Memory B cell (primary cell): ENCODE data around the gene TXNDC17.
A peak's percentile ranks its signal among the peaks of the same experiment; 100 is the strongest.
"Not testable (repeated sequence)": the region's sequence is repeated elsewhere in the genome, so short reads cannot be mapped to it uniquely, and the experiment has no call there.

Experiments
- ATAC-seq: fragments of 150-1000 bp; cut with Tn5 transposase; 2 replicates; pipeline ENCODE4 v1.10.0; 2021; ENCODE audit warnings: low read depth, mild to moderate bottlenecking, moderate library complexity
- DNase-seq, 2 donors: peaks; one replicate each; pipeline ENCODE4 v3.0.0; 2022; ENCODE audit warnings: low spot score in 2 of 2
- H3K27ac Mint-ChIP-seq: one replicate; pipeline ENCODE4 v1.8.0; 2022; ENCODE audit warnings: mild to moderate bottlenecking, moderate library complexity, mixed read lengths
- H3K27me3 Mint-ChIP-seq: one replicate; pipeline ENCODE4 v1.8.0; 2022; ENCODE audit warnings: mixed read lengths
- H3K36me3 Mint-ChIP-seq: one replicate; pipeline ENCODE4 v1.8.0; 2022; ENCODE audit warnings: mild to moderate bottlenecking, mixed read lengths
- H3K4me1 Mint-ChIP-seq: one replicate; pipeline ENCODE4 v1.8.0; 2022; ENCODE audit warnings: mixed read lengths
- H3K4me3 Mint-ChIP-seq: one replicate; pipeline ENCODE4 v1.8.0; 2022; ENCODE audit warnings: mild to moderate bottlenecking, moderate library complexity, mixed read lengths
- H3K9me3 Mint-ChIP-seq: one replicate; pipeline ENCODE4 v1.8.0; 2022; ENCODE audit warnings: mixed read lengths

TXNDC17 gene

GRCh38 chr17:6640536-6641246 lies at the start of gene TXNDC17, which contains the start of gene KIAA0753:
Gene TXNDC17 (plus strand): TSS chr17:6641060. CDS start chr17:6641083, 23 bp downstream.
Gene KIAA0753 (minus strand): TSS chr17:6640711. CDS start chr17:6635103, 5,608 bp downstream.
- Mint-ChIP-seq H3K36me3 (peaks cover 5% of the 10 kb centered on the region), H3K4me1 (peaks cover 31% of the 10 kb centered on the region), H3K27ac (peak within 1 kb of the TSS; percentile 95), H3K4me3 (peak within 1 kb of the TSS; percentile 98), H3K9me3 (no peaks in the 10 kb centered on the region), H3K27me3 (no peaks in the 10 kb centered on the region)
- DNase-seq = peak; percentile 82 to 83
- ATAC-seq = peak; percentile 91

DNA sequence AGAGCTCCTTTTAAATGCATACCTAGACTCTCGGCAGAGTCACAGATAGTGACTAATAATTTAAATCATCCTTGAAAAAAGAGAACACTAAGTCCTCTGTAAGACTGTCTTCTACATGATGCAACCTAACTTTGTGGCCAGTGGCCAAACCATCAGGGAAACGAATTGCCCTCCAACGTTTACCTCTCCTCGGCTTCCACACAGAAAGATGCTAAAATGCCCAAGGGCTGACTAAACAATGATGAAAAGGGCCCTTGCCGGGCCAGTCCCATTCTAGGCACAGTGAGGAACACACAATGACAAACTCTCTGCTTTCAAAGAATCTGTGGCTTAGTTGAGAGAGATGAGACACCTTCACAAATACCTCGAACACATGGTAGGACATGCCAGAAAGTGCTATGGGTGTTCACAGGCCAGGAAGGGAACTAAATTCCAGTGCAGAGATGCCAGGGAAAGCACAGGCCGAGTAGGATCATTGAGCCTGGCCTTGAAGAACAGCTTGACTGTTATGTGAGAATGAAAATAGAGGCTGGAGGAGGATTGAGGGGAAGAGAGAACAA lies 49.2 kb upstream of the TXNDC17 start:
- no peak overlapping the region for H3K27ac Mint-ChIP-seq
- H3K4me3 Mint-ChIP-seq = no peak overlapping the region
- H3K9me3 Mint-ChIP-seq = no peaks in the 10 kb centered on the region
- H3K4me1 Mint-ChIP-seq = peaks cover 2% of the 10 kb centered on the region
- H3K27me3 Mint-ChIP-seq = no peaks in the 10 kb centered on the region
- ATAC-seq = no peak
- no peak for DNase-seq
- H3K36me3 Mint-ChIP-seq = peaks cover 45% of the 10 kb centered on the region

GRCh38 chr17:6592173-6592572 lies 48.7 kb upstream of the TXNDC17 start:
- peaks cover 2% of the 10 kb centered on the region for H3K4me1 Mint-ChIP-seq
- H3K9me3 Mint-ChIP-seq = no peaks in the 10 kb centered on the region
- no peak overlapping the region for H3K27ac Mint-ChIP-seq
- no peaks in the 10 kb centered on the region for H3K27me3 Mint-ChIP-seq
- peaks cover 45% of the 10 kb centered on the region for H3K36me3 Mint-ChIP-seq
- DNase-seq (no peak), ATAC-seq (no peak)
- H3K4me3 Mint-ChIP-seq = no peak overlapping the region

GRCh38 chr17:6593371-6593770 lies 47.5 kb upstream of the TXNDC17 start:
- not testable (repeated sequence) for H3K27ac Mint-ChIP-seq, H3K4me1 Mint-ChIP-seq, DNase-seq, ATAC-seq, H3K9me3 Mint-ChIP-seq, H3K27me3 Mint-ChIP-seq, H3K4me3 Mint-ChIP-seq
- peaks cover 34% of the 10 kb centered on the region for H3K36me3 Mint-ChIP-seq

DNA sequence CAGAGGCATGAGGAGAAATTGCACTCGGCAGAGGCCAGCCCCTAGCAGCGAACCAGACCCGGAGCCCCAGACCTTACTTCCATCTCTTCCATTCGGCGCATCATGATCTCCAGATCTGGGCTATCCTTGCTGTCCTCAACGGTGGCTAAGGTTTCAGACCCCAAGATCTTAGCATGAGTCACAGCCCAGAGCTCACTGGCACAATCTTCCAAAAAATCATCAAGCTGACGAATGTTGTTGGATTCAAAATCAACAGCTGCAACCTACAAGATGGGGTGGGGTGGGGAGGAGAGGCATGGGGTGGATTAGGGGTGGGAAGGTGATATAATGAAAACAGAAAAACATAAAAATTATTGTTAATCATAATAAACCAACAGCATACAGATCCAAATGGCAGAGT lies 44.8 kb upstream of the TXNDC17 start:
- Mint-ChIP-seq H3K27me3 (no peaks in the 10 kb centered on the region), H3K9me3 (no peaks in the 10 kb centered on the region), H3K36me3 (peaks cover 25% of the 10 kb centered on the region), H3K27ac (no peak overlapping the region), H3K4me1 (peaks cover 11% of the 10 kb centered on the region), H3K4me3 (no peak overlapping the region)
- ATAC-seq = no peak
- DNase-seq = no peak

- Mint-ChIP-seq H3K4me1 (peaks cover 11% of the 10 kb centered on the region), H3K9me3 (no peaks in the 10 kb centered on the region), H3K27ac (no peak overlapping the region), H3K27me3 (no peaks in the 10 kb centered on the region), H3K4me3 (no peak overlapping the region), H3K36me3 (peaks cover 24% of the 10 kb centered on the region)
- DNase-seq = no peak
- no peak for ATAC-seq
These were observed 44.3 kb upstream of the TXNDC17 start for GRCh38 chr17:6596511-6596910.

DNA sequence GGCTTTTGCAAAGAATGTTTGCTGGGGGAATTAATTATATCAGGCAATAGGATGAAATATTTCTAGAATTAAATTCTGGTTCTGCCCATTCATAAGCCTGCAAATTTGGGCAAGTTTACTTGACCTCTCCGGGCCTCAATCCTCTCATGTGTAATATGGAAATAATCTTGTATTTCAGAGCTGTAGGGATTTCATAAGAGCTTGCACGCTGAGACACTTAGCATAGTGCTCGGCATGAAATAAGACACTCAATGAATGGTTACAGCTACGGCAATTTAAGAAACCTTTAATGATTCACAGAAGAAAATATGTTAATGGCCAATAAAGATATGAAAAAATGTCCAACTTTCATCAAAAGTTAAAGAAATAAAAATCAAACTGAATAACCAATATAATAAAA lies 43.9 kb upstream of the TXNDC17 start:
- no peaks in the 10 kb centered on the region for H3K27me3 Mint-ChIP-seq
- peaks cover 9% of the 10 kb centered on the region for H3K4me1 Mint-ChIP-seq
- H3K4me3 Mint-ChIP-seq = no peak overlapping the region
- ATAC-seq = no peak
- H3K27ac Mint-ChIP-seq = no peak overlapping the region
- DNase-seq = no peak
- peaks cover 22% of the 10 kb centered on the region for H3K36me3 Mint-ChIP-seq
- H3K9me3 Mint-ChIP-seq = no peaks in the 10 kb centered on the region

GRCh38 chr17:6597727-6598126 lies 43.1 kb upstream of the TXNDC17 start:
- no peaks in the 10 kb centered on the region for H3K27me3 Mint-ChIP-seq
- H3K36me3 Mint-ChIP-seq = peaks cover 24% of the 10 kb centered on the region
- peaks cover 9% of the 10 kb centered on the region for H3K4me1 Mint-ChIP-seq
- no peak overlapping the region for H3K27ac Mint-ChIP-seq
- H3K9me3 Mint-ChIP-seq = no peaks in the 10 kb centered on the region
- DNase-seq (no peak), ATAC-seq (no peak)
- H3K4me3 Mint-ChIP-seq = no peak overlapping the region

- Mint-ChIP-seq H3K27me3 (no peaks in the 10 kb centered on the region), H3K36me3 (peaks cover 22% of the 10 kb centered on the region), H3K4me1 (peaks cover 9% of the 10 kb centered on the region), H3K4me3 (no peak overlapping the region), H3K27ac (no peak overlapping the region), H3K9me3 (no peaks in the 10 kb centered on the region)
- ATAC-seq (peak; percentile 86), DNase-seq (peak in 1 of 2 donors; percentile 2)
These were observed 41.5 kb upstream of the TXNDC17 start for GRCh38 chr17:6599364-6599763.

- no peaks in the 10 kb centered on the region for H3K27me3 Mint-ChIP-seq
- H3K27ac Mint-ChIP-seq = no peak overlapping the region
- peaks cover 9% of the 10 kb centered on the region for H3K4me1 Mint-ChIP-seq
- no peak for DNase-seq
- no peak for ATAC-seq
- H3K4me3 Mint-ChIP-seq = no peak overlapping the region
- H3K9me3 Mint-ChIP-seq = no peaks in the 10 kb centered on the region
- peaks cover 24% of the 10 kb centered on the region for H3K36me3 Mint-ChIP-seq
These were observed 38.7 kb upstream of the TXNDC17 start for GRCh38 chr17:6602141-6602540.

- Mint-ChIP-seq H3K36me3 (peaks cover 24% of the 10 kb centered on the region), H3K4me3 (no peak overlapping the region), H3K4me1 (peaks cover 9% of the 10 kb centered on the region), H3K27ac (peak overlapping the region; percentile 14), H3K27me3 (no peaks in the 10 kb centered on the region), H3K9me3 (no peaks in the 10 kb centered on the region)
- DNase-seq = no peak
- no peak for ATAC-seq
These were observed 37.0 kb upstream of the TXNDC17 start for GRCh38 chr17:6603744-6604325.

GRCh38 chr17:6605142-6605541 lies 35.7 kb upstream of the TXNDC17 start:
- Mint-ChIP-seq H3K4me3 (no peak overlapping the region), H3K27me3 (no peaks in the 10 kb centered on the region), H3K36me3 (peaks cover 26% of the 10 kb centered on the region), H3K4me1 (peaks cover under 1% of the 10 kb centered on the region), H3K9me3 (no peaks in the 10 kb centered on the region), H3K27ac (no peak overlapping the region)
- DNase-seq (no peak), ATAC-seq (no peak)

GRCh38 chr17:6608321-6608720 lies 32.5 kb upstream of the TXNDC17 start:
- H3K27me3 Mint-ChIP-seq = no peaks in the 10 kb centered on the region
- ATAC-seq (no peak), DNase-seq (no peak)
- no peaks in the 10 kb centered on the region for H3K4me1 Mint-ChIP-seq
- peaks cover 16% of the 10 kb centered on the region for H3K36me3 Mint-ChIP-seq
- no peaks in the 10 kb centered on the region for H3K9me3 Mint-ChIP-seq
- no peak overlapping the region for H3K4me3 Mint-ChIP-seq
- no peak overlapping the region for H3K27ac Mint-ChIP-seq

DNA sequence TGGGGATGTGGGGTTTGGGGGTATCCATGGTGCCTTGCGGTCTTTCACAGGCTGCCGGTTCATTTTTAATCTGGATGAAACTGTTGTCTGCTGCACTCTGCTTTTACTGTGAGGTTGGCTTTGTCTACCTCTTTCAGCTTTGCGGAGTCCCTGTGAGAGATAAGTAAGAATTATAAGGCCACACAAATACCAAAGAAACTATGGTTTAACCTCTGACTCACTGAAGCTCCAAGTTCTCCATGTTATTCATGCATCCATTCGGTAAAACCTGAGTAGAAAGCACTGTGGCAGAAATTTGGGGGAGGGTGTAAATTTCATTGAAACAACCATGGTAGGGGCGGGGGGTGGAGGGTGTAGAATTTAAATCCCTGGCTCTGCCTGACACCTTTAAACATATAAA lies 30.8 kb upstream of the TXNDC17 start:
- ATAC-seq (no peak), DNase-seq (no peak)
- Mint-ChIP-seq H3K27me3 (no peaks in the 10 kb centered on the region), H3K4me1 (no peaks in the 10 kb centered on the region), H3K9me3 (no peaks in the 10 kb centered on the region), H3K27ac (no peak overlapping the region), H3K4me3 (no peak overlapping the region), H3K36me3 (peaks cover 23% of the 10 kb centered on the region)
